Right cardiac atrium (tissue), 5 donors: ENCODE measurements around the gene GNG4. TPM values are rescaled to one million over a fixed set of nuclear protein-coding genes. Genes with fewer than 3 reads are reported as not detected.
"Not testable (repeated sequence)": the region's sequence is repeated elsewhere in the genome, so short reads cannot be mapped to it uniquely, and the experiment has no call there.

Source experiments
- ATAC-seq, 2 donors: fragments of 200-7000 bp; cut with Tn5 transposase; one replicate each; pipeline versions ENCODE4 v1.8.0 to v1.9.1; 2020; ENCODE audit warnings: moderate library complexity in 2 of 2, mild to moderate bottlenecking in 1 of 2
- DNase-seq, 3 donors: peaks; one replicate each; pipeline ENCODE4 v3.0.0-alpha.2; 2020
- H3K27ac ChIP-seq: one replicate; pipeline ENCODE4 v1.5.1; 2013; ENCODE audit warnings: mild to moderate bottlenecking, low read length, control low read depth, moderate library complexity
- H3K27me3 ChIP-seq: one replicate; pipeline ENCODE4 v1.6.1; 2013; ENCODE audit not compliant: control insufficient read depth, insufficient read depth
- H3K4me1 ChIP-seq: one replicate; pipeline ENCODE4 v1.6.1; 2013; ENCODE audit warnings: low read length; ENCODE audit not compliant: control insufficient read depth, insufficient read depth
- H3K4me3 ChIP-seq: one replicate; pipeline ENCODE4 v1.5.1; 2013; ENCODE audit warnings: low read length, control low read depth
- H3K9me3 ChIP-seq: one replicate; pipeline ENCODE4 v1.6.1; 2013; ENCODE audit warnings: low read length; ENCODE audit not compliant: control insufficient read depth
- WGBS: extraction: QIAGEN DNeasy Blood & Tissue Kit; methylation state at CpG from one replicate; pipeline ENCODE4 v1.1.7; 2013; 5-methylcytosine and 5-hydroxymethylcytosine counted together
- intact Hi-C, 4 donors: fragments of 100-400 bp; cut with DNase I; formaldehyde crosslinking; loops; one replicate each; pipeline versions ENCODE4 v1.11.0 to v1.14.0; 2022 to 2023
- polyA plus RNA-seq: library from polyadenylated mRNA; stranded (reverse); fragments of 200-250 nt; gene quantifications from one replicate; pipeline ENCODE4 v1.2.3, GENCODE V29; 2013
- total RNA-seq, 4 donors: library from RNA; stranded (reverse); fragmentation: NEBNext Ultra II Directional; extraction: Animal tissue kit (Norgen Biotek cat#: 25700); gene quantifications; one replicate each; pipeline ENCODE4 v1.2.1, GENCODE V29; 2021
- donor health status: healthy with polysubstance abuse.
- donor health status: DM: no; HTN: yes; CAD: no.
- donor health status: DM: no; HTN: no; CAD: no.
- donor health status: DM: no; HTN: yes; CAD: no; lungs with severe emphysema.
- donor health status: DM: yes; HTN: yes; CAD: no.

The GNG4 gene
- total and polyA plus RNA-seq, 5 donors = 0.11 TPM; not detected in 4

- H3K9me3 ChIP-seq = no peaks in the 10 kb centered on the region
- H3K4me1 ChIP-seq = no peaks in the 10 kb centered on the region
- H3K4me3 ChIP-seq = no peak overlapping the region
- WGBS = 90% methylated on average over 3 of the region's 3 CpGs
- H3K27me3 ChIP-seq = no peaks in the 10 kb centered on the region
- no peak for ATAC-seq
- intact Hi-C loops = no loop called here
- DNase-seq = no peak
- H3K27ac ChIP-seq = no peak overlapping the region
Measured at GRCh38 chr1:235579891-235580290, 69.7 kb downstream of the GNG4 start.

DNA sequence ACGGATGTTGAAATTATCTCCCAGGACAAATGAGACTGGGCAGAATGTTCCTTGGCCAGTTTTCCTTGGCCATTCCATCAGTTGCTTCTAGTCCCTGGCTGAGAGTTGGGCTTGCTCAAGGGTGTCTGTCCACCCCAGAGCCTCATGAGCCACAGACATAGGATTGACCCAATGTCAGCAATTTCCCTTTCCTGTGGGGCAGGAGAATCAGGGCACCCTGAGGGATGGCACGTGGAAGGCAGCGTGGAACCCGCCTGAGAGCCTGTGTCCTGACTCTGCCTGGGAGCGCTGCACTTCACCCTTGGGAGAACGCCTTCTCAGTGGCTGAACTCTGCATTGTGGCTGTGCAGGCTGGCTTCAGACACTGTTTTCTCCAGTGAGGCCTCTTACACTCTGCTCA, 74.0 kb downstream of the GNG4 start:
- Histone ChIP-seq H3K27me3 (no peaks in the 10 kb centered on the region), H3K4me1 (no peaks in the 10 kb centered on the region), H3K4me3 (no peak overlapping the region), H3K9me3 (no peaks in the 10 kb centered on the region), H3K27ac (no peak overlapping the region)
- intact Hi-C loops = no loop called here
- WGBS = 84% methylated on average over 6 of the region's 6 CpGs
- no peak for DNase-seq
- ATAC-seq = peak in 1 of 2 donors; percentile 26

DNA sequence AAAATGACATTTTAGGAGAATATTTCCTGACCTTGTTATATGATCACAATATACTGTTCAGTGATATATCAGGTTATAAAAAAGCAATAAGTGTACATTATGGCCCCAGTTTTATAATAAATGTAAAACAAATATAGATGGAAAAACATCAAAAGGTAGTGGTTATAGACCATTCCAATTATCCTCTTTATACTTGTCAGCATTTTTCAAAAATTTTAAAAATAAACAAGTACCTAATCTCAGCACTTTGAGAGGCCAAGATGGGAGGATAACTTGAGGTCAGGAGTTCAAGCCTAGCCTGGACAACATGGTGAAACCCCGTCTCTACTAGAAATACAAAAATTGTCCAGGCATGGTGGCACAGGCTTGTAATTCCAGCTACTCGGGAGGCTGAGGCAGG, 75.7 kb downstream of the GNG4 start:
- H3K27me3 ChIP-seq = no peaks in the 10 kb centered on the region
- H3K27ac ChIP-seq = no peak overlapping the region
- WGBS = 79% methylated on average over 2 of the region's 2 CpGs
- no peak for DNase-seq
- ATAC-seq = no peak
- no peaks in the 10 kb centered on the region for H3K4me1 ChIP-seq
- H3K4me3 ChIP-seq = no peak overlapping the region
- H3K9me3 ChIP-seq = no peaks in the 10 kb centered on the region
- intact Hi-C loops = no loop called here

DNA sequence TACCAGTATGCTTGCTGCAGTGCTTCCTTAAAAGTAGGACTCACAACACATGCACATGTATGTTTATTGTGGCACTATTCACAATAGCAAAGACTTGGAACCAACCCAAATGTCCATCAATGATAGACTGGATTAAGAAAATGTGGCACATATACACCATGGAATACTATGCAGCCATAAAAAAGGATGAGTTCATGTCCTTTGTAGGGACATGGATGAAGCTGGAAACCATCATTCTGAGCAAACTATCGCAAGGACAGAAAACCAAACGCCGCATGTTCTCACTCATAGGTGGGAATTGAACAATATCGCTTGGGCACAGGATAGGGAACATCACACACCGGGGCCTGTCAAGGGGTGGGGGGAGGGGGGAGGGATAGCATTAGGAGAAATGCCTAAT, 76.6 kb downstream of the GNG4 start:
- H3K27me3 ChIP-seq, DNase-seq, H3K4me3 ChIP-seq, ATAC-seq, H3K27ac ChIP-seq, intact Hi-C loops, H3K4me1 ChIP-seq, H3K9me3 ChIP-seq: not testable (repeated sequence)
- WGBS = 95% methylated on average over 5 of the region's 5 CpGs

DNA sequence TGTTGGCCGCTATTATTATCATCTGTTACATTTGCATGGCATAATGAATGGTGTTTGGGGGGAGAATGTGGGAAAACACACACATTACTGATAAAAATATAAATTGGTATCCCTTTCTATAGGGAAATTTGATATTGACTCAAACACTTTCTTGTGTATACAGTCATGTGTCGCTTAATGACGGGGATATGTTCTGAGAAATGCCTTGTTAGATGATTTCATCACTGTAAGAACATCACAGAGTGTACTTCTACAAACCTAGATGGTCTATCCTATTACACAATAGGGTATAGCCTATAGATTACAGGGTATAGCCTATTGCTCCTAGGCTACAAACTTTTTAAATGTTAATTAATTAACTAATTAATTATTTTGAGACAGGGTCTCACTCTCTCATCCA, 78.1 kb downstream of the GNG4 start:
- ATAC-seq (no peak), DNase-seq (no peak)
- no peak overlapping the region for H3K4me3 ChIP-seq
- no peak overlapping the region for H3K27ac ChIP-seq
- intact Hi-C loops = no loop called here
- no peaks in the 10 kb centered on the region for H3K27me3 ChIP-seq
- no peaks in the 10 kb centered on the region for H3K4me1 ChIP-seq
- H3K9me3 ChIP-seq = no peaks in the 10 kb centered on the region
- WGBS = 83% methylated on average over 3 of the region's 3 CpGs

GRCh38 chr1:235567812-235568503, 81.6 kb downstream of the GNG4 start:
- 70% methylated on average over 7 of the region's 7 CpGs for WGBS
- no peaks in the 10 kb centered on the region for H3K9me3 ChIP-seq
- no peaks in the 10 kb centered on the region for H3K27me3 ChIP-seq
- no peak overlapping the region for H3K4me3 ChIP-seq
- H3K27ac ChIP-seq = no peak overlapping the region
- ATAC-seq (no peak), DNase-seq (no peak)
- no peaks in the 10 kb centered on the region for H3K4me1 ChIP-seq
- intact Hi-C loops = no loop called here

DNA sequence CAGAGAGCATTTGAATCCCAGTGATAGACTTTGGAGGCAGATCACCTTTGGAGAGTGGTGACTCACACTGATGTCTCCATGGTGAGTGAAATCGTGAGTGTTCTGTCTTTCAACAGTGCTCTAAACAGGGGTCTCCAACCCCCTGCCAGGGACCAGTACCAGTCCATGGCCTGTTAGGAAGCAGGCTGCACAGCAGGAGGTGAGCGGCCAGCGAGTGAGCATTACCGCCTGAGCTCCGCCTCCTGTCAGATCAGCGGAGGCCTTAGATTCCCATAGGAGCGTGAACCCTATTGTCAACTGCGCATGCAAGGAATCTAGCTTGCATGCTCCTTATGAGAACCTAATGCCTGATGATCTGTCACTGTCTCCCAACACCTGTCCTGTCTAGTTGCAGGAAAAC, 83.5 kb downstream of the GNG4 start:
- DNase-seq (no peak), ATAC-seq (no peak)
- no peaks in the 10 kb centered on the region for H3K9me3 ChIP-seq
- no peak overlapping the region for H3K4me3 ChIP-seq
- H3K4me1 ChIP-seq = no peaks in the 10 kb centered on the region
- WGBS = 62% methylated on average over 8 of the region's 8 CpGs
- no peaks in the 10 kb centered on the region for H3K27me3 ChIP-seq
- no peak overlapping the region for H3K27ac ChIP-seq
- intact Hi-C loops = no loop called here

DNA sequence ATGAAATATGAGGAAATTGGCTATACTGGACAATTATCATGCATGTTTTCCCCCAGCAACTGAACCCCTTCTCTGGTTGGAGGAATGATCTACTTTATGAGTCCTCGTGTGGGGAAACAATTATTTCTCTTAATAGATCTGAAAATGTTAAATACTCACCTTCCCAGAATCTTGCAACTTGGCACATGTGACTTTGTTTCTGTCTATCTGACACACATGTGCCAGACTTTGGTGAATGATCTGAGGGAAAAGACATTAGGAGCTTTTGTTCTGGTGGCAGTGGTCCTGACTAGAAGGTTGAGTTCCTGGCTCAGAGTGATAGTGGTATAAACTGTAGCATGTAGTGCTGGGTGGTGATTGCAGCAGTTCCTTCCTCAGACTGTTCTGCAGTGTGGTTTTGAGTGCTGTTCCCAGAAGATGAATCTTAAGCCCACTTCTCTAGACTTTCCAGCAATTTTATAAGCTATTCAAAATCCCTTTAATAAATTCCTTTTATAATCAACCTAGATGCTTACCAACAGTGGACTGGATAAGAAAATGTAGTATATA, 86.0 kb downstream of the GNG4 start:
- intact Hi-C loops = no loop called here
- DNase-seq = no peak

GRCh38 chr1:235562589-235562988, 87.0 kb downstream of the GNG4 start:
- intact Hi-C loops = no loop called here
- Histone ChIP-seq H3K4me1 (no peaks in the 10 kb centered on the region), H3K27ac (no peak overlapping the region), H3K9me3 (no peaks in the 10 kb centered on the region), H3K27me3 (no peaks in the 10 kb centered on the region), H3K4me3 (no peak overlapping the region)
- DNase-seq (no peak), ATAC-seq (no peak)

More for the DNA sequence above, 86.0 kb downstream of the GNG4 start:
- H3K9me3 ChIP-seq = no peaks in the 10 kb centered on the region
- no peak overlapping the region for H3K27ac ChIP-seq
- H3K4me1 ChIP-seq = no peaks in the 10 kb centered on the region
- no peaks in the 10 kb centered on the region for H3K27me3 ChIP-seq
- H3K4me3 ChIP-seq = no peak overlapping the region
- 79% methylated on average over 1 of the region's 1 CpG for WGBS
- ATAC-seq = no peak

GRCh38 chr1:235558621-235559169, 90.9 kb downstream of the GNG4 start:
- no peaks in the 10 kb centered on the region for H3K4me1 ChIP-seq
- WGBS = 91% methylated on average over 6 of the region's 6 CpGs
- H3K4me3 ChIP-seq = no peak overlapping the region
- intact Hi-C loops = no loop called here
- no peaks in the 10 kb centered on the region for H3K27me3 ChIP-seq
- no peaks in the 10 kb centered on the region for H3K9me3 ChIP-seq
- DNase-seq (no peak), ATAC-seq (no peak)
- no peak overlapping the region for H3K27ac ChIP-seq

DNA sequence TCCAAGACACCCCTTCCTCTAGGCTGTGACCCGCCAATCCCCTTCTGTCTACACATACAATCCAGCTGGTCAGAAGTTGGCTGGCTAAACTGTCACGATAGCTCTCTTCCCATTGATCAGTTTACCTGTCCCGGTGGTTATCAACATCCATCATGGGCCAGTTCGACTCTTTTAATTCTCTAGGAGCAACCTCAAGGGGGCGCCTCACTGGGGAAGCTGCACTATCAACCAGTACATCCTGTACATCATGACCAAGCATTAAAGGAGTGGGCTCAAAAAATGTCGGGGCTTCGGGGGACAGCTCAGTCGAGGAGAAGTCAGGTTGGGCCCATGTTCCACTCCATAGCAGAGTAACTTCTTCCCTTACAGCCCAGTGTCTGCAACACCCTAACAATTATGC, 92.1 kb downstream of the GNG4 start:
- H3K27me3 ChIP-seq = no peaks in the 10 kb centered on the region
- H3K4me3 ChIP-seq = no peak overlapping the region
- intact Hi-C loops = no loop called here
- H3K27ac ChIP-seq = no peak overlapping the region
- no peaks in the 10 kb centered on the region for H3K9me3 ChIP-seq
- 76% methylated on average over 8 of the region's 8 CpGs for WGBS
- H3K4me1 ChIP-seq = no peaks in the 10 kb centered on the region
- no peak for ATAC-seq
- DNase-seq = no peak
